HEK293T (cell line): ENCODE results near the gene ZNF615.
"Not testable (repeated sequence)": the region's sequence is repeated elsewhere in the genome, so short reads cannot be mapped to it uniquely, and the experiment has no call there.

Experiments
- BHLHE40 ChIP-seq: fragments of 450-650 bp; IDR thresholded peaks from 2 replicates; pipeline ENCODE4 v1.6.1; 2016; ENCODE audit warnings: mild to moderate bottlenecking, moderate library complexity, borderline replicate concordance
- ELF4 ChIP-seq: fragments of 450-650 bp; IDR thresholded peaks from 2 replicates; pipeline ENCODE4 v1.6.1; 2017; ENCODE audit warnings: antibody characterized with exemption
- FOXK2 ChIP-seq: fragments of 450-650 bp; IDR thresholded peaks from 2 replicates; pipeline ENCODE4 v1.6.1; 2016; ENCODE audit warnings: mild to moderate bottlenecking
- FOXM1 ChIP-seq: fragments of 450-650 bp; IDR thresholded peaks from 2 replicates; pipeline ENCODE4 v1.6.1; 2017; ENCODE audit warnings: mild to moderate bottlenecking, borderline replicate concordance
- LEF1 ChIP-seq: fragments of 450-650 bp; IDR thresholded peaks from 2 replicates; pipeline ENCODE4 v1.6.1; 2017; ENCODE audit warnings: mild to moderate bottlenecking, borderline replicate concordance
- SUZ12 ChIP-seq: fragments of 450-650 bp; IDR thresholded peaks from 2 replicates; pipeline ENCODE4 v1.6.1; 2016; ENCODE audit warnings: mild to moderate bottlenecking
- TF ChIP-seq, protein P1 (sequence below): fragments of 450-650 bp; IDR thresholded peaks from 2 replicates; pipeline ENCODE4 v1.6.1; 2016

DNA sequence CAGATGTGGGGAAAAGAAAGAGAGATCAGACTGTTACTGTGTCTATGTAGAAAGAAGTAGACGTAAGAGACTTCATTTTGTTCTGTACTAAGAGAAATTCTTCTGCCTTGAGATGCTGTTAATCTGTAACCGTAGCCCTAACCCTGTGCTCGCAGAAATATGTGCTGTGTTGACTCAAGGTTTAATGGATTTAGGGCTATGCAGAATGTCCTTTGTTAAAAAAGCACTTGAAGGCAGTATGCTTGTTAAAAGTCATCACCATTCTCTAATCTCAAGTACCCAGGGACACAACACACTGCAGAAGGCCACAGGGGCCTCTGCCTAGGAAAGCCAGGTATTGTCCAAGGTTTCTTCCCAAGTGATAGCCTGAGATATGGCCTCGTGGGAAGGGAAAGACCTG lies 16.5 kb upstream of the ZNF615 start:
- not testable (repeated sequence) for TF ChIP-seq BHLHE40, FOXK2, SUZ12, ELF4, FOXM1, LEF1
- TF ChIP-seq, protein P1, sequence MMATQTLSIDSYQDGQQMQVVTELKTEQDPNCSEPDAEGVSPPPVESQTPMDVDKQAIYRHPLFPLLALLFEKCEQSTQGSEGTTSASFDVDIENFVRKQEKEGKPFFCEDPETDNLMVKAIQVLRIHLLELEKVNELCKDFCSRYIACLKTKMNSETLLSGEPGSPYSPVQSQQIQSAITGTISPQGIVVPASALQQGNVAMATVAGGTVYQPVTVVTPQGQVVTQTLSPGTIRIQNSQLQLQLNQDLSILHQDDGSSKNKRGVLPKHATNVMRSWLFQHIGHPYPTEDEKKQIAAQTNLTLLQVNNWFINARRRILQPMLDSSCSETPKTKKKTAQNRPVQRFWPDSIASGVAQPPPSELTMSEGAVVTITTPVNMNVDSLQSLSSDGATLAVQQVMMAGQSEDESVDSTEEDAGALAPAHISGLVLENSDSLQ, result not testable (repeated sequence)
